ENCODE results near the gene VPS25.
A peak's percentile ranks its signal among the peaks of the same experiment; 100 is the strongest.
"Not testable (repeated sequence)": the region's sequence is repeated elsewhere in the genome, so short reads cannot be mapped to it uniquely, and the experiment has no call there.

Gene VPS25

GRCh38 chr17:42769964-42770363 is 3.3 kb upstream of the VPS25 start:
- DNase-seq, result not testable (repeated sequence)

DNA sequence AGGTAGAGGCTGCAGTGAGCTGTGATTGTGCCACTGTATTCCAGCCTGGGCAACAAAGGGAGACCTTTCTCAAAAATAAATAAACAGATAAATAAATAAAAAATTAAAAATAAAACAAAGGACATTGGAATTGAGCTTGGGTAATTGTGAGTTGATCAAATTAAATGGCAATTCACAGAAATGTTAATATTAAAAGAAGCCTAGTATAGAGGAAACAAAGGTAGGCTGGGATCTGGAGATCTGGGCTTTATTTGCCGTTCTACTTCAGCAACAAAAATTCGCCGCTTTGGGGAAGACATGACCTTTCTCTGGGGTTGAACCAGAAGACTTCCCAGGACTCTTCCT is 332 bp upstream of the VPS25 start:
- no peak for DNase-seq

DNA sequence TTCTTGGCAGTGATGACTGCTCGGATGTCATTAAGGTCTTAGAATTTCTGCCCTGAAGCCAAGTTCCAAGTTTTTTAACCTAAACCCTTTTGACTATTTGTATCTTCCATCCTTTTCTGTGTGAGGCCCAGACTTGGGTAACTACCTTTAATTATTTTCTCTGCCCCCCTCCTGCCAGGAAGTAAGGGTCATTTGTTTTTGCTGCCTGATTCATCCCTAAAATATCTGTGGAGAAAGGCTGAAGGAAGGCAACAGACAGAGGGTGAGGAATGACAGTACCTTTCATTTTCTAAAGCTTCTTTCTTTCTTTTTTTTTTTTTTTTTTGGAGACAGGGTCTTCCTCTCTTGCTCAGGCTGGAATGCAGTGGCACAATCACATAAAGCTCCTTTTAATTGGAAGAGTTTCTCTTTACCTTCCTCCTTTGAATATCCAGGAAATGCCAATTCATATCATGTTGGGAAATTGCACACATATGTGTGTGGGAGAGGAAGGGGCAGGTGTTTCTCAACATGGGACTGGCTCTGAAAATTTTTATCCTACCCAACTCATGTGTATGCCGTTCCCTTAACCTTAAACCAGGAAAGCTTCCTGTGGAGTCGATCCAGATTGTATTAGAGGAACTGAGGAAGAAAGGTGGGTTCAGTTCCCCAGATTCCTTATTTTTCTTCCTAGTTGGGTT is 957 bp downstream of the VPS25 start:
- no peak for DNase-seq

- DNase-seq, result no peak
Measured at GRCh38 chr17:42775534-42776098, 2.4 kb downstream of the VPS25 start.

- no peak for DNase-seq
Measured at GRCh38 chr17:42778570-42778969, 5.3 kb downstream of the VPS25 start.

GRCh38 chr17:42779304-42779935 is 6.2 kb downstream of the VPS25 start:
- DNase-seq, result no peak

DNA sequence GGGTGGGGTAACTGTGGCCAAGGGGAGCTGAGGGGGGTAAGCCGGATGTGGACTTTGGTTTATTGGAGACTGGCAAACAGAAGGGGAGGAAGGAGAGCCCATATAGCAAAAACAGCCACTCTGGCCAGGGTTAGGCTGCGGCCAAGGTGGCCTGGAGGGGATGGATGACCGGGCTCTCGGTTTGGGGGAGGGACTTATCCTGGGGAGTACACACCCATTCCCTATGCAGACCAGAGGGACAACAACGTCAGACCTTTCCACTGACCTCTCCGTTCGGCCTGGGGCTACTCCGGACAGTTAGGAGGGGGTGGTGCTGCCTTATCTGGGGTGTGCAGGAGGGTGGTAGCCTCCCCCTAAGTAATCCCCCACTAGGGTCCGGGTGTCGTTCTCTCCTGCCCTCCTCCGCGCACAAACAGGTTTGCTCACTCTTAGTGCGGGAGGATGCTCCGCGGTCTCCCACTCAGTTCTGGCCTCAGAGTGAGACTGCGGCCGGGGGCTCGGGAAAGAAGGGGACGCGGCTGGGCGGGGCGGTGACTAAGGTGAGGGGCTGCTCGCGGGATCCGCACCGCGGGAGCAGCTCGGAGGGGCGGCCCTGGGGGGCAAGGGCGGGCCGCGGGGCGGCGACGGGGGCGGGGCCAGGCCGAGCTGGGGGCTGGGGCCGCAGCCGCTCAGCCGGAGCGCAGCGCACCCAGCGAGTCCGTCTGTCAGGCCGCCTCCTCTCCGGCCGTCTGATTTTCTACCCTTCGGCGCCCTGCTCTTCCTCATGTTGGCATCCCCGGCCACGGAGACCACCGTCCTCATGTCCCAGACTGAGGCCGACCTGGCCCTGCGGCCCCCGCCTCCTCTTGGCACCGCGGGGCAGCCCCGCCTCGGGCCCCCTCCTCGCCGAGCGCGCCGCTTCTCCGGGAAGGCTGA is 6.9 kb downstream of the VPS25 start, which contains the start of gene WNK4:
WNK4 (plus strand) TSS at position 675 of the 915 bp plus-strand sequence; CDS start at position 764, 89 bp downstream.
- no peak for DNase-seq

- DNase-seq, result no peak
Measured at GRCh38 chr17:42780851-42781638, 7.8 kb downstream of the VPS25 start.

GRCh38 chr17:42781639-42782165 is 8.5 kb downstream of the VPS25 start:
- no peak for DNase-seq

DNA sequence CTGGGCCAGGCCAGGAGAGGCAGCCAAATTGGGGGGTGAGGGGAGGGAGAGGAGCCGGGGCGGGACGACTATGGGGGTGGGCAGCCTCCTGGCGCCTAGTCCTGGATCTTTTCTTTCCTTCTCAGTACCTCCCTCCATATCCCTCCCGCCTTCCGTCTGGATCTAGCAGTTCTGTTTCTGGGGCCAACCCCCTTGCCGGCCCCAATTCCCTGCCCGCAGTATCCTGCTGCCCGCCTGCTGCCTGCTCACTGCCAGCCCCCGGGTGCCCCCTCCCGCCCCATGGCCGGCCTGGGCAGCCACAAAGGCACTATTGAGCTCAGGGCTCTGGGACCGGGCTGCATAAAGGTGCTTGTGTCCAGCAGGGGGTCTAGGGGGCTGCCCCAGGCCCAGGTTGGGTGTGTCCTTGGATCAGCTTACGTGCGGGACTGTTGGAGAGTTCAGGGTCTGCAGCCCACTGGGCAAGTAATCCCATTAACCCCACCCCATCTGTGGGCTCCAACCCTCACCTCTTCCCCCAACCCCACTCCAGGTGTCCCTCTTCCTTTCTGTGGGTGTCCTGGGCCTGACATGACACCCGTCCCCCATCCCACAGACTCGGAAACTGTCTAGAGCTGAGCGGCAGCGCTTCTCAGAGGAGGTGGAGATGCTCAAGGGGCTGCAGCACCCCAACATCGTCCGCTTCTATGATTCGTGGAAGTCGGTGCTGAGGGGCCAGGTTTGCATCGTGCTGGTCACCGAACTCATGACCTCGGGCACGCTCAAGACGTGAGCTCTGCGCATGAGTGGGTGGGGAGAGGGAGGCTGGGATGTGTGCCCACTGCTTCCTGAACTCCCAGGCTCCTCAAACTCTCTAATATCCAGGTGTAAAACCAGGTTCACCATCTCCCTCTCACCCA is 9.2 kb downstream of the VPS25 start:
- DNase-seq, result no peak

GRCh38 chr17:42783062-42783790 is 10.0 kb downstream of the VPS25 start:
- DNase-seq, result no peak

- DNase-seq, result no peak
Measured at GRCh38 chr17:42783791-42784138, 10.5 kb downstream of the VPS25 start.

- no peak for DNase-seq
Measured at GRCh38 chr17:42784409-42784808, 11.2 kb downstream of the VPS25 start.

GRCh38 chr17:42784811-42785592 is 11.8 kb downstream of the VPS25 start:
- peak in 1 of 6 experiments; percentile 10 for DNase-seq

DNA sequence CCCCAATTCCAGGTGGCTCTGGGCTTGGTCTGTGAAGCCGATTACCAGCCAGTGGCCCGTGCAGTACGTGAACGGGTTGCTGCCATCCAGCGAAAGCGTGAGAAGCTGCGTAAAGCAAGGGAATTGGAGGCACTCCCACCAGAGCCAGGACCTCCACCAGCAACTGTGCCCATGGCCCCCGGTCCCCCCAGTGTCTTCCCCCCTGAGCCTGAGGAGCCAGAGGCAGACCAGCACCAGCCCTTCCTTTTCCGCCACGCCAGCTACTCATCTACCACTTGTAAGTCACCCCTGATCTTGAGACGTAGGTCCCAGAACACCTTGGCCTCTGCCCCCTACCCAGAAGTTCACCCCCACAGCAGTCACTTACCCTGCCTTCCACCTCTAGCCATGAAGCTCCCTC is 14.0 kb downstream of the VPS25 start:
- no peak for DNase-seq

DNA sequence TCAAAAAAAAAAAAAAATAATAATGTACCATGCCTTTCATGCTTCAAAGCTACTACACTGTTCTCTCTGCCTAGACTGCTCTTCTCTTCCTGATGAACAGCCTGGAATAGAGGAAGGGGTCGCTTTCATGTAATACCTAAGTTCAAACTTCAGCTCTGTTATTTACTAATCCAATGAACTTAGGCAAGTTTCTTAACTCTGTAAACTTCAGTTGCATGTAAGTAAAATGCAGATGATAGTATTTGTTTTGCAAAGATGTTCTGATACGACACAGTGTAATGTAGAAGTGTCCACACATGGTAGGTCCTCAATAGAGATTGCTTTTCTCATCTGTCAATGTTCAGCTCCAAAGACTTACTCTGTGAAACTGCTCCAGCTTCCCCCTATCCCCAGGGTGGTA is 18.7 kb downstream of the VPS25 start:
- DNase-seq, result no peak

DNA sequence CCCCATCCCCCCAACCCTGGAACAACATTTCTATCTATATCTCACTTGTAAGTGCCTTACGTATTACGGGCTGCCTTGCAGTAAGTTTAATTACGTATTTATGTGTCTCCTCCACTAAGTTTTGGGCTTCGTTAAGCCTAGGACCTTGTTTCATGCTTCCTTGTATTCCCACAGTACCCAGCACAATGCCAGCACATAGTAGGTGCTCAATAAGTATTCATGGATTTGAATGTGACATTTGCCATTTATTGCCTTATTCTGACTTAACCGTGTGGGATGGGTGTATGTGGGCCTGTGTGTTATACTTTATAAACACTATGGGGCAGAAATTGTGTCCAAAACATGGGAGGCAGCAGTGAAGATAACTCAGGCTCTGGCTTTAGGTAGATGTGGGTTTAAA is 19.3 kb downstream of the VPS25 start:
- no peak for DNase-seq

GRCh38 chr17:42795061-42795460 is 21.8 kb downstream of the VPS25 start:
- DNase-seq, result no peak

DNA sequence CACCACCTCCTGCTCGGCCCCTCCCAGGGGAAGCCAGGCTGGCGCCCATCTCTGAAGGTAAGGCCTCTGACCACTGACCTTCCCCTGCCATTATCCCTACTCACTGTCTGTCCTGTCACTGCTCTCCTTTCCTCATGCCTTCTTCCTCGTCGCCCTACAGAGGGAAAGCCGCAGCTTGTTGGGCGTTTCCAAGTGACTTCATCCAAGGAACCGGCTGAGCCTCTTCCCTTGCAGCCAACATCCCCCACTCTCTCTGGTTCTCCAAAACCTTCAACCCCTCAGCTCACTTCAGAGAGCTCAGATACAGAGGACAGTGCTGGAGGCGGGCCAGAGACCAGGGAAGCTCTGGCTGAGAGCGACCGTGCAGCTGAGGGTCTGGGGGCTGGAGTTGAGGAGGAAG is 22.2 kb downstream of the VPS25 start:
- no peak for DNase-seq

Measured in stimulated activated naive CD4-positive, alpha-beta T cell (primary cell).